ENCODE results near the gene FUT2. TPM values are rescaled to one million over a fixed set of nuclear protein-coding genes. Genes with fewer than 3 reads are reported as not detected.

FUT2 gene
- total RNA-seq, 1 donor from 2014 or later, result 1.5 TPM

- Mint-ChIP-seq H3K27me3 (ENCODE audit: unreplicated experiment) (peaks cover 7% of the 10 kb centered on the region), H3K36me3 (ENCODE audit: low read depth, unreplicated experiment) (peaks cover 4% of the 10 kb centered on the region), H3K27ac (ENCODE audit: unreplicated experiment) (peak overlapping the region; percentile 74), H3K4me1 (ENCODE audit: unreplicated experiment) (peaks cover 16% of the 10 kb centered on the region), H3K9me3 (ENCODE audit: unreplicated experiment) (no peaks in the 10 kb centered on the region), H3K4me3 (ENCODE audit: unreplicated experiment) (peak overlapping the region; percentile 91)
- TF ChIP-seq CTCF (IDR thresholded peaks at IDR 0.05; ENCODE audit: unreplicated experiment), result no peak
- no peak for DNase-seq (ENCODE audit: low spot score)
Observed at GRCh38 chr19:48751845-48752495, 56.2 kb downstream of the FUT2 start.

GRCh38 chr19:48752496-48753365 lies 57.0 kb downstream of the FUT2 start, which contains the start of gene FUT1:
Gene FUT1, minus strand, starts transcription at chr19:48752641. Its CDS starts 1,360 bp downstream, at chr19:48751281.
- peak within 1 kb of the TSS; percentile 74 for H3K27ac Mint-ChIP-seq (ENCODE audit: unreplicated experiment)
- DNase-seq (ENCODE audit: low spot score), result peak; percentile 69

GRCh38 chr19:48755084-48755641 lies 59.4 kb downstream of the FUT2 start, which contains the start of gene FGF21:
Gene FGF21, plus strand, starts transcription at chr19:48755524. Its CDS starts 713 bp downstream, at chr19:48756237.
- H3K4me1 Mint-ChIP-seq (ENCODE audit: unreplicated experiment), result peaks cover 16% of the 10 kb centered on the region
- H3K4me3 Mint-ChIP-seq (ENCODE audit: unreplicated experiment), result no peak within 1 kb of the TSS
- no peaks in the 10 kb centered on the region for H3K9me3 Mint-ChIP-seq (ENCODE audit: unreplicated experiment)
- H3K36me3 Mint-ChIP-seq (ENCODE audit: low read depth, unreplicated experiment), result peaks cover 4% of the 10 kb centered on the region
- no peak within 1 kb of the TSS for H3K27ac Mint-ChIP-seq (ENCODE audit: unreplicated experiment)
- H3K27me3 Mint-ChIP-seq (ENCODE audit: unreplicated experiment), result peaks cover 10% of the 10 kb centered on the region
- TF ChIP-seq CTCF (IDR thresholded peaks at IDR 0.05; ENCODE audit: unreplicated experiment), result no peak
- no peak for DNase-seq (ENCODE audit: low spot score)

More at GRCh38 chr19:48752496-48753365, 57.0 kb downstream of the FUT2 start, which contains the start of gene FUT1:
- H3K36me3 Mint-ChIP-seq (ENCODE audit: low read depth, unreplicated experiment), result peaks cover 4% of the 10 kb centered on the region
- no peaks in the 10 kb centered on the region for H3K9me3 Mint-ChIP-seq (ENCODE audit: unreplicated experiment)
- H3K4me3 Mint-ChIP-seq (ENCODE audit: unreplicated experiment), result peak within 1 kb of the TSS; percentile 91
- TF ChIP-seq CTCF (IDR thresholded peaks at IDR 0.05; ENCODE audit: unreplicated experiment), result no peak
- H3K27me3 Mint-ChIP-seq (ENCODE audit: unreplicated experiment), result peaks cover 7% of the 10 kb centered on the region
- peaks cover 16% of the 10 kb centered on the region for H3K4me1 Mint-ChIP-seq (ENCODE audit: unreplicated experiment)

Other genes starting within 250 kb of the FUT2 start
- gene GRWD1, start 250.0 kb upstream of the FUT2 start, total RNA-seq (ENCODE audit: unreplicated experiment), result 38.4 TPM
- gene KCNJ14, start 240.4 kb upstream of the FUT2 start, total RNA-seq (ENCODE audit: unreplicated experiment), result 0.95 TPM
- 165 TPM for gene CYTH2, start 226.6 kb upstream of the FUT2 start, total RNA-seq (ENCODE audit: unreplicated experiment)
- 3.0 TPM for gene LMTK3, start 184.1 kb upstream of the FUT2 start, total RNA-seq (ENCODE audit: unreplicated experiment)
- gene SULT2B1, start 143.8 kb upstream of the FUT2 start, total RNA-seq (ENCODE audit: unreplicated experiment), result 0.62 TPM
- not detected for gene SPACA4, start 89.2 kb upstream of the FUT2 start, total RNA-seq (ENCODE audit: unreplicated experiment)
- 0.64 TPM for gene FAM83E, start 80.9 kb upstream of the FUT2 start, total RNA-seq (ENCODE audit: unreplicated experiment)
- gene RPL18, start 76.8 kb upstream of the FUT2 start, total RNA-seq (ENCODE audit: unreplicated experiment), result 1,683 TPM
- 24.7 TPM for gene SPHK2, start 76.5 kb upstream of the FUT2 start, total RNA-seq (ENCODE audit: unreplicated experiment)
- gene DBP, start 58.6 kb upstream of the FUT2 start, total RNA-seq (ENCODE audit: unreplicated experiment), result 4.3 TPM
- 11.9 TPM for gene CA11, start 49.8 kb upstream of the FUT2 start, total RNA-seq (ENCODE audit: unreplicated experiment)
- 0.21 TPM for gene NTN5, start 23.0 kb upstream of the FUT2 start, total RNA-seq (ENCODE audit: unreplicated experiment)
- gene MAMSTR, start 23.8 kb downstream of the FUT2 start, total RNA-seq (ENCODE audit: unreplicated experiment), result 1.5 TPM
- gene RASIP1, start 44.6 kb downstream of the FUT2 start, total RNA-seq (ENCODE audit: unreplicated experiment), result 192 TPM
- gene IZUMO1, start 50.9 kb downstream of the FUT2 start, total RNA-seq (ENCODE audit: unreplicated experiment), result 3.3 TPM
- gene FUT1, start 56.7 kb downstream of the FUT2 start, total RNA-seq (ENCODE audit: unreplicated experiment), result 5.7 TPM
- gene FGF21, start 59.6 kb downstream of the FUT2 start, total RNA-seq (ENCODE audit: unreplicated experiment), result not detected
- 35.0 TPM for gene BCAT2, start 115.1 kb downstream of the FUT2 start, total RNA-seq (ENCODE audit: unreplicated experiment)
- 65.6 TPM for gene HSD17B14, start 140.5 kb downstream of the FUT2 start, total RNA-seq (ENCODE audit: unreplicated experiment)
- 14.1 TPM for gene PLEKHA4, start 172.6 kb downstream of the FUT2 start, total RNA-seq (ENCODE audit: unreplicated experiment)
- gene PPP1R15A, start 176.4 kb downstream of the FUT2 start, total RNA-seq (ENCODE audit: unreplicated experiment), result 65.8 TPM
- 4.3 TPM for gene TULP2, start 202.8 kb downstream of the FUT2 start, total RNA-seq (ENCODE audit: unreplicated experiment)
- 244 TPM for gene NUCB1, start 204.3 kb downstream of the FUT2 start, total RNA-seq (ENCODE audit: unreplicated experiment)
- gene DHDH, start 237.7 kb downstream of the FUT2 start, total RNA-seq (ENCODE audit: unreplicated experiment), result 1.0 TPM

Measured in endothelial cell (in vitro differentiated cells).